ENCODE data around the gene CAPN6. TPM values are rescaled to one million over a fixed set of nuclear protein-coding genes. Genes with fewer than 3 reads are reported as not detected.

The CAPN6 gene, protein sequence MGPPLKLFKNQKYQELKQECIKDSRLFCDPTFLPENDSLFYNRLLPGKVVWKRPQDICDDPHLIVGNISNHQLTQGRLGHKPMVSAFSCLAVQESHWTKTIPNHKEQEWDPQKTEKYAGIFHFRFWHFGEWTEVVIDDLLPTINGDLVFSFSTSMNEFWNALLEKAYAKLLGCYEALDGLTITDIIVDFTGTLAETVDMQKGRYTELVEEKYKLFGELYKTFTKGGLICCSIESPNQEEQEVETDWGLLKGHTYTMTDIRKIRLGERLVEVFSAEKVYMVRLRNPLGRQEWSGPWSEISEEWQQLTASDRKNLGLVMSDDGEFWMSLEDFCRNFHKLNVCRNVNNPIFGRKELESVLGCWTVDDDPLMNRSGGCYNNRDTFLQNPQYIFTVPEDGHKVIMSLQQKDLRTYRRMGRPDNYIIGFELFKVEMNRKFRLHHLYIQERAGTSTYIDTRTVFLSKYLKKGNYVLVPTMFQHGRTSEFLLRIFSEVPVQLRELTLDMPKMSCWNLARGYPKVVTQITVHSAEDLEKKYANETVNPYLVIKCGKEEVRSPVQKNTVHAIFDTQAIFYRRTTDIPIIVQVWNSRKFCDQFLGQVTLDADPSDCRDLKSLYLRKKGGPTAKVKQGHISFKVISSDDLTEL
- 100 to 1,000 TPM; 485 to 749 (median 565) TPM for polyA plus RNA-seq (ENCODE audit: insufficient read length in 10 of 10)
- long read RNA-seq, donor 1, transcript CAPN6-201 (13 exons, 3,568 nt) = major isoform, 94 of 770 reads
- long read RNA-seq, donor 1, partial matches to known transcripts = 670 of 770 reads
- long read RNA-seq, donor 1, other reads (novel, unspliced or antisense) = 6 of 770 reads
- long read RNA-seq, donor 2, transcript CAPN6-201 (13 exons, 3,568 nt) = major isoform, 85 of 140 reads
- long read RNA-seq, donor 2, partial matches to known transcripts = 48 of 140 reads
- long read RNA-seq, donor 2, other reads (novel, unspliced or antisense) = 7 of 140 reads
- long read RNA-seq, donor 3 = 0 reads
- long read RNA-seq, donor 4, transcript CAPN6-201 (13 exons, 3,568 nt) = major isoform, 53 of 129 reads
- long read RNA-seq, donor 4, partial matches to known transcripts = 76 of 129 reads
- long read RNA-seq, donor 4, other reads (novel, unspliced or antisense) = 0 of 129 reads
- long read RNA-seq, donor 5, transcript CAPN6-201 (13 exons, 3,568 nt) = major isoform, 108 of 301 reads
- long read RNA-seq, donor 5, partial matches to known transcripts = 193 of 301 reads
- long read RNA-seq, donor 5, other reads (novel, unspliced or antisense) = 0 of 301 reads
- long read RNA-seq, donor 6, transcript CAPN6-201 (13 exons, 3,568 nt) = major isoform, 101 of 264 reads
- long read RNA-seq, donor 6, partial matches to known transcripts = 157 of 264 reads
- long read RNA-seq, donor 6, other reads (novel, unspliced or antisense) = 6 of 264 reads
- long read RNA-seq, donor 7, transcript CAPN6-201 (13 exons, 3,568 nt) = major isoform, 69 of 199 reads
- long read RNA-seq, donor 7, partial matches to known transcripts = 130 of 199 reads
- long read RNA-seq, donor 7, other reads (novel, unspliced or antisense) = 0 of 199 reads
- long read RNA-seq, donor 8, transcript CAPN6-201 (13 exons, 3,568 nt) = major isoform, 42 of 120 reads
- long read RNA-seq, donor 8, partial matches to known transcripts = 78 of 120 reads
- long read RNA-seq, donor 8, other reads (novel, unspliced or antisense) = 0 of 120 reads
- long read RNA-seq, donor 9, transcript CAPN6-201 (13 exons, 3,568 nt) = major isoform, 13 of 30 reads
- long read RNA-seq, donor 9, partial matches to known transcripts = 17 of 30 reads
- long read RNA-seq, donor 9, other reads (novel, unspliced or antisense) = 0 of 30 reads

- peak in 2 of 3 donors; percentile 72 to 88 for DNase-seq
Measured at GRCh38 chrX:111270339-111270738, at the start of gene CAPN6. Gene CAPN6 (minus strand): TSS chrX:111270483. CDS start chrX:111263936, 6,547 bp downstream.

DNA sequence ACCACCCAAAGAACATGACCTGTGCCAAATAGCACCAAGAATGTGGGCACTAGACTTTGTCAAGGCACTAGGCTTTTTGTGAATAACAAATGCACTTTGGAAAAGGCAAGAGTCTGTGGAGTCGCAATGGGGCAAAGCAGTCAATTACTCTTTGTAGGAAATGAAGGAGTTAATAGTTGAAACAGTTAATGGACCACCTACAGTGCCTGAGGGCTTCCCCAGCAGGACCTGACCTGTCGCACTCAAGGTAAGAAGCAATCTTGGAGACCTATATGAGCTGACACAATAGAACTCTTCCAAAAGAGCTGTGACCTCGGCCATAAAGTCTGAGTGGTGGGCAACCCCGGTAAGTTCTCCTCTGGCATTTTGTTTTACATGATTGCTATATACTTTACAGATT lies 49.2 kb upstream of the CAPN6 start:
- no peak for DNase-seq

- no peak for DNase-seq
Measured at GRCh38 chrX:111318901-111319300, 48.6 kb upstream of the CAPN6 start.

- peak; percentile 76 to 92 (median 84) for DNase-seq
Measured at GRCh38 chrX:111309083-111309482, 38.8 kb upstream of the CAPN6 start.

- peak; percentile 60 to 82 (median 62) for DNase-seq
Measured at GRCh38 chrX:111308039-111308438, 37.8 kb upstream of the CAPN6 start.

DNA sequence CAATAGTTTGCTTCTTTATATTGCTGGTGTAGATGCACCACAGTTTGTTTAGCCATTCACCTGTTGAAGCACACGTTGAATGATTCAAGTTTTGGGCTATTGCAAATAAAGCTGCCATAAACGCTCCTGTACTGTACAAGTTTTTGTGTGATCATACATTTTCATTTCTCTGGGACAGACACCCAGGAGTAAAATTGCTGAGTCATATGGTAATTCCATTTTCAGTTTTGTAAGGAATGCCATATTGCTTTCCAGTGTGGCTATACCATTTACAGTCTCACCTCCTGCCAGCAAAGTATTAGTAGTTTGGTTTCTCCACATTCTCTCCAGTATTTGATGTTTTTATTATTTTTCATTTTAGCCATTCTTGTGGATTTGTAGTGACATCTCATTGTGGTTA lies 32.0 kb upstream of the CAPN6 start:
- DNase-seq = no peak

DNA sequence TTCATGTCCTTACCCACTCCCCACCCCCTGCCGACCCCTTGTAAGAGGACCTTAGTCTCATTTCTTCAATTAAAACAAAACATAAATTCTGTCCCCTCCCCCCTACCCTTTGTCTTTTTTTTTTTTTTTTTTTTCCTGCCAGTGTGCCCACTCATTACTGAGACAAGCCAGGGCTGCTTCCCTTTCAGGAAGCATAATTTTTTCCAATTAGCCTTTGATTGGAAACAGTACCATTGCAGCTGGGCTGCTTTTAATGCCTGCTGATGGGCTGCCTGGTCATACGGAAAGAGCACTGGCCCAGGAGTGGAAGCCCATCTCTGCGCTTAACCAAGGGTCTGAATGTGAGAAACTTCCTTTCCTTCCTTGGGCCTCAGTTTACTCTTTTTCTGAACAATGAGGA lies 18.6 kb upstream of the CAPN6 start:
- DNase-seq = no peak

DNA sequence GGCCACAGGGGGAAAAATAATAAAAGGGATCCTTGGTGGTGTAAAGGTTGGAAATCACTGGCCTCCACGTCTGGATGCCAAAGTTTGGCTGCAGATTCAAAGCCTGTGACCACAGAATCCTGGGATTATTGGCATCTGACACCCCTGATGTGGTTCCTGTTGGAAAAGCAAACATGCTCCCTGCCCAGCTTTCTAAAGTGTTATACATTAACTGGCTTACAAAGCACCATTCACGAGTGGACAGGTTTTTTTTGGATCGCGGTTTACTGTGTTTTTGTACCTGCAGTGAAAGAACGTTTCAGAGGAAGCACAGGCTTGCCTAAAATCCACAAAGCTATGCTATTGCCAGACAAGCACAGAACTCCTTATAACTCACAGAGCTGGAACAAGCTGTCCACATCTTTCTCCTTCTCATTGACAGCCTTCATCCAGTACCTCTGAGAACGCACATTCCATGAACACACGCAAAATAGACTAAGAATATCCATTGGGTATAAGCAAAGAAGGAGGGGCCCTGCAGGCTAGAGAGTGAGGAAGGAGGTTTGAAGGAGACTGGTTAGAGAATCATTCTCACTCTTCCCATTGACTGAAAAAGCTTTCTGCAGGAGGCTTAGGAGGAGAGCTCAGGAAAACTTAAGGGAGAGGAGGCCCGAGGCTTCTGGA lies 14.5 kb upstream of the CAPN6 start:
- DNase-seq = peak in 1 of 3 donors; percentile 31

DNA sequence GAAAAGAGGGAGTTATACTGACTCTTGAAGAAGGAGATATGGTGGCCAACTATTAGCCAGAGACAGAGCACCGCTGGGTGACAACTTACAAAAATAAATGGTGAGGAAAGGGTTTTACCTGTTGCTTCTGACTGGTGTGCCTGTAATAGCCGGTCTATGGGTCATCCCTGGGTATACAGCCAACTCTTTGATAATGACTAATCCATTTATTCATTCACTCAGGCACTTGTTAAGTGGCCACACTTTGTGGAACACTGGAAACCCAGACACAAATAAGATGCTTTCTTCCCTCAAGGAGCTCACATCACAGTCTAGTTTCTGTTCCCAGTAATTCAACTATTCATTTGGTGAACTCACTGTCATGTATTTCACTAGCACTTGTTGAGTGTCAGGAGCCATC lies 13.2 kb upstream of the CAPN6 start:
- no peak for DNase-seq

DNA sequence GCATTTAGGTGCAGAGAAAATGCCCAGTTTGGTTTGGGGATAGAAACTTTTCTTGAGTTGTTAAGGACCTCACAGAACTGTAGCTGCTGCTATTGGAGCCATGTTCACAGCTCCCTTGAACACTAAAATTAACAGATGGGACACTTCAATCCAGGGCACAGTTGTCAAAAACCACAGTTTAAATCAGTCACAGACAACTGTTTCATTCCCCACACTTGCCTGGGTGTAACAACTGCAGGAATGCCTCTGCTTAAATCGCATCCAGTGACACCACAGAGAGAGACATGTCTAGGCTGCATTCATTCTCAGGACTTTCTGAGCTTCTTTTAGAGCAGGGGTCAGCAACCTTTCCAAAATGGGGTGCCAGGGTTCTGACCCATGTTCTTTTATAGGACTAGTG lies 12.7 kb upstream of the CAPN6 start:
- DNase-seq = no peak

DNA sequence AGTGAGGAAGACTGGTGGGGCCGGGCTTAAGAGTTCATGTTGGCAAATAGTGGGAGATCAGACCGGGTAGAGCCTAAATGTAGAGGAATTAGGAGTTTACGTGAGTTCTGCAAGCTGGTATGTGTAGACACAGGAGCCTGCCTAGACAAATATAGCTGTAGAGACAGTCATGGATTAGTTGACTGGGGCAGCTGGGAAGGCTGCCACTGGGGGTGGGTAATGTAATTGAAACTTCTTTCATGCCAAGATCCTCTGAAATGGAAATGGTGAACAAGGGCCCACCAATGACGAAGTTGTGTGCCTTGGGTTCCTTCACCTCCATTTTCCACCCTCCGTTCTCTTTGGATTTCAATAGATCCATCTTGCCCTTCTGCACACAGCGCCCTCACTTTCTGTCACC lies 11.9 kb upstream of the CAPN6 start:
- DNase-seq = no peak

- peak in 1 of 3 donors; percentile 65 for DNase-seq
Measured at GRCh38 chrX:111268506-111268905, 1.8 kb downstream of the CAPN6 start.

GRCh38 chrX:111265486-111265885 lies 4.8 kb downstream of the CAPN6 start:
- no peak for DNase-seq

- DNase-seq = no peak
Measured at GRCh38 chrX:111264385-111264784, 5.9 kb downstream of the CAPN6 start.

GRCh38 chrX:111262086-111262485 lies 8.2 kb downstream of the CAPN6 start:
- DNase-seq = no peak

GRCh38 chrX:111260451-111260850 lies 9.8 kb downstream of the CAPN6 start:
- DNase-seq = peak in 1 of 3 donors; percentile 60

GRCh38 chrX:111259559-111259958 lies 10.7 kb downstream of the CAPN6 start:
- DNase-seq = no peak

GRCh38 chrX:111257733-111258132 lies 12.6 kb downstream of the CAPN6 start:
- DNase-seq = peak in 2 of 3 donors; percentile 60 to 78

- DNase-seq = no peak
Measured at GRCh38 chrX:111254896-111255693, 15.2 kb downstream of the CAPN6 start.

All from muscle of back (tissue), 13 donors.